Natural killer cell (primary cell): Measurements from ENCODE around the gene NUAK1. TPM values are rescaled to one million over a fixed set of nuclear protein-coding genes. Genes with fewer than 3 reads are reported as not detected.

Experiments used
- ATAC-seq, 3 donors: fragments of 150-1000 bp in 2 of 3; fragments of 200-7000 bp in 1 of 3; cut with Tn5 transposase; 1 replicate in 1 of 3; 2 replicates in 2 of 3; pipeline ENCODE4 v1.10.0; 2021; ENCODE audit warnings: mild to moderate bottlenecking in 2 of 3, moderate library complexity in 2 of 3
- DNase-seq, 2 donors: peaks; one replicate each; pipeline versions ENCODE4 v3.0.0 to v3.0.0-alpha.2; 2013 to 2021; ENCODE audit warnings: mixed read lengths in 1 of 2
- H3K27ac ChIP-seq: one replicate; pipeline ENCODE4 v1.5.1; 2013; ENCODE audit warnings: mild to moderate bottlenecking, low read length
- H3K27me3 ChIP-seq: one replicate; pipeline ENCODE4 v1.6.1; 2013; ENCODE audit warnings: low read length; ENCODE audit not compliant: control insufficient read depth, insufficient read depth
- H3K36me3 ChIP-seq: one replicate; pipeline ENCODE4 v1.6.1; 2013; ENCODE audit warnings: low read length; ENCODE audit not compliant: control insufficient read depth, insufficient read depth
- H3K4me1 ChIP-seq: one replicate; pipeline ENCODE4 v1.6.1; 2013; ENCODE audit warnings: low read length; ENCODE audit not compliant: control insufficient read depth, insufficient read depth
- H3K4me3 ChIP-seq: one replicate; pipeline ENCODE4 v1.5.1; 2013; ENCODE audit warnings: low read length
- H3K9me3 ChIP-seq: one replicate; pipeline ENCODE4 v1.6.1; 2013; ENCODE audit warnings: low read length; ENCODE audit not compliant: control insufficient read depth, insufficient read depth
- H3K27ac Mint-ChIP-seq, 2 donors: one replicate each; pipeline ENCODE4 v1.8.0; 2022; ENCODE audit warnings: mild to moderate bottlenecking in 2 of 2, mixed read lengths in 2 of 2, moderate library complexity in 1 of 2
- H3K27me3 Mint-ChIP-seq, 2 donors: one replicate each; pipeline ENCODE4 v1.8.0; 2022; ENCODE audit warnings: low read depth in 2 of 2, mixed read lengths in 2 of 2
- H3K36me3 Mint-ChIP-seq: one replicate; pipeline ENCODE4 v1.8.0; 2022; ENCODE audit warnings: mixed read lengths
- H3K4me1 Mint-ChIP-seq, 2 donors: one replicate each; pipeline ENCODE4 v1.8.0; 2022; ENCODE audit warnings: mixed read lengths in 2 of 2
- H3K4me3 Mint-ChIP-seq: one replicate; pipeline ENCODE4 v1.8.0; 2022; ENCODE audit warnings: mild to moderate bottlenecking, moderate library complexity, mixed read lengths
- H3K9me3 Mint-ChIP-seq, 2 donors: one replicate each; pipeline ENCODE4 v1.8.0; 2022; ENCODE audit warnings: mixed read lengths in 2 of 2
- WGBS: methylation state at CpG from one replicate; pipeline ENCODE4 v1.1.7; 2013; ENCODE audit warnings: missing lambda C conversion rate; ENCODE audit not compliant: insufficient coverage; 5-methylcytosine and 5-hydroxymethylcytosine counted together
- intact Hi-C: fragments of 100-400 bp; cut with micrococcal nuclease; formaldehyde crosslinking; loops from one replicate; pipeline ENCODE4 v1.14.2; 2022
- total RNA-seq, 4 donors: library from RNA; stranded (reverse); fragments of 120-200 nt in 1 of 4; gene quantifications; one replicate each; pipeline versions ENCODE4 v1.2.3 to v1.2.4, GENCODE V29; 2013 to 2022
- TF ChIP-seq, protein P1 (sequence below): fragments of 200-600 bp; IDR thresholded peaks from one replicate; pipeline ENCODE4 v1.8.0; 2022; ENCODE audit warnings: antibody characterized with exemption

The NUAK1 gene
- total RNA-seq, 3 donors from 2014 or later (not counting 1 experiment from before 2014, with no cell fraction given) = 1.4 to 10.9 (median 3.4) TPM

DNA sequence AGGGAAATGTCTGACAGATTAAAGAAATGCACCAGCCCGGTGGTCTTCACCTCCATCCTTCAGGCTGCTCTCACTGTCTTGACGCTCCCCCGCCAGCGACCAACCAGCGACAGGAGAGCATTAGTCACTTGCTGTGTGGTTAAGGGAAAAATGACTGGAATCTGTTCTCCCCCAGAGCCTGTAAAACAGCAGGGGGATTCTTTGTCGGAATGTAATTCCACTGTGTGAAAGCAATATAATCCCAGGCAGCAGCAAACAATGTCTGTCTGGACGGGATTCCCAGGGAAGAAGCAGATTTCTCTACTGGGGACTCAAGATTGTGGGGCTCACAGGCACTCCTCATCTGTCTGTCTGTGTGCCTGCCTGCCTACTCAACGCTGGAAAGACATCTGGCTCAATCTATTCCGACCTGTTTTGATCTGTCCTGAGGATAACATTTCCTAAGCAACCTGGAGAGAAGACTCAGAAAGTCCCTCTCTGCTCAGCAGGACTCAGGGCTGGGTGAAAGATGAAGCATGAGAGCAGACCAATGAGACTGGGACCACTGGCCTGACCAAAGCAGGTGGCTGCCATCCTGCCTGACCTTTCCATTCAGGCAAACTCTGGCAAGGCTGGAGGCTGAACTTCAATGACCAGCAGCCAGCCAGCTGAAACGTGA lies 54.6 kb downstream of the NUAK1 start:
- no peak overlapping the region for H3K4me3 Mint-ChIP-seq
- Histone ChIP-seq H3K4me1 (no peaks in the 10 kb centered on the region), H3K27me3 (no peaks in the 10 kb centered on the region), H3K36me3 (no peaks in the 10 kb centered on the region), H3K27ac (no peak overlapping the region), H3K4me3 (no peak overlapping the region), H3K9me3 (no peaks in the 10 kb centered on the region)
- no peaks in the 10 kb centered on the region for H3K4me1 Mint-ChIP-seq
- peaks cover 5 to 30% of the 10 kb centered on the region in 2 donors for H3K27me3 Mint-ChIP-seq
- intact Hi-C loops = no loop called here
- TF ChIP-seq, protein P1, sequence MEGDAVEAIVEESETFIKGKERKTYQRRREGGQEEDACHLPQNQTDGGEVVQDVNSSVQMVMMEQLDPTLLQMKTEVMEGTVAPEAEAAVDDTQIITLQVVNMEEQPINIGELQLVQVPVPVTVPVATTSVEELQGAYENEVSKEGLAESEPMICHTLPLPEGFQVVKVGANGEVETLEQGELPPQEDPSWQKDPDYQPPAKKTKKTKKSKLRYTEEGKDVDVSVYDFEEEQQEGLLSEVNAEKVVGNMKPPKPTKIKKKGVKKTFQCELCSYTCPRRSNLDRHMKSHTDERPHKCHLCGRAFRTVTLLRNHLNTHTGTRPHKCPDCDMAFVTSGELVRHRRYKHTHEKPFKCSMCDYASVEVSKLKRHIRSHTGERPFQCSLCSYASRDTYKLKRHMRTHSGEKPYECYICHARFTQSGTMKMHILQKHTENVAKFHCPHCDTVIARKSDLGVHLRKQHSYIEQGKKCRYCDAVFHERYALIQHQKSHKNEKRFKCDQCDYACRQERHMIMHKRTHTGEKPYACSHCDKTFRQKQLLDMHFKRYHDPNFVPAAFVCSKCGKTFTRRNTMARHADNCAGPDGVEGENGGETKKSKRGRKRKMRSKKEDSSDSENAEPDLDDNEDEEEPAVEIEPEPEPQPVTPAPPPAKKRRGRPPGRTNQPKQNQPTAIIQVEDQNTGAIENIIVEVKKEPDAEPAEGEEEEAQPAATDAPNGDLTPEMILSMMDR = no peak
- no peaks in the 10 kb centered on the region for H3K9me3 Mint-ChIP-seq
- ATAC-seq (no peak), DNase-seq (no peak)
- WGBS = 52% methylated on average over 10 of the region's 10 CpGs
- no peaks in the 10 kb centered on the region for H3K36me3 Mint-ChIP-seq
- no peak overlapping the region for H3K27ac Mint-ChIP-seq

DNA sequence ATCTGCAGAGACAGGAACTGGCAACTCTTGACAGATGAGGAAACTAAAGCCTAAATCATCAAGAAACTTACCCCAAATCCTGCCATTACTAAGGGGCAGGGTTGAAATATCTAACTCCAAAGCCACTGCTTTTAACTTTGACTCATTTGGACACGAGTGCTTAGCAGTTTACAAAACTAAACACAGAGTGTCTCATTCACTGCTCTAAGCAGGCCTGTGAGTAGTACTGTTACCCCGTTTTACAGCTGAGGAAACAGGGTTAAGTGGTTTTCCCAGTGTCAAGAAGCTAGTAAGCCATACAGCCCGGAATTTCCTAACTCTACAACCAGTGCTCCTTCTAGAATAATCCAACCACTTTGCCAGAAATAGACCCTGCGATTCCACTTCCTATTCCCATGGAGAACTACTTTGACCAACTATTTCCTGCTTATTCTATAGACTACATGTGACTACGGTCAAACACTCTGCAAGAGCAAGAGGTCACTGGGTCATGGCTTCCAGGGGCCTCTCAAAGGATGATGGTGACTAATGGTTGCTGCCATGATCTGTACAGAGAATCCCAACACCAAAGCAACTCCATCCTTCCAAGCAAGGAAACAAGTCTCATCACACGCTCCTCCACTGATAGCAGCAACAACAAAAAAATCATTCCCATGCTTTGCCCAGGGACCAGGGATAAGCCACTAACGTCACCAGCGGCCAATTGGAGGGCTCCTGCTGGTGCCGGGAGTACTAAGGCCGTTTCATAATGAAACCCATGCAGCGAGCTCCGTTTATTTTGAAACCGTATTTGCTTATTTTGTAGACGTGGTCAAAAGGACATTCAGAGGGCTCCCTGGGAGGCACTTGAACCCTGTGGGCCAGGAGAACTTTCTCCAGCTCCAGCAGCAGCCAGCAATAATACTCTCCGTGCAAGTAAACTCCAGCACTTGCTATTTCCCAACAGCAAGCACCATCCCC lies 56.3 kb downstream of the NUAK1 start:
- no peak overlapping the region for H3K27ac Mint-ChIP-seq
- DNase-seq (no peak), ATAC-seq (no peak)
- TF ChIP-seq, protein P1 = no peak
- H3K4me3 ChIP-seq = no peak overlapping the region
- H3K27ac ChIP-seq = no peak overlapping the region
- intact Hi-C loops = no loop called here
- H3K4me3 Mint-ChIP-seq = no peak overlapping the region
- peaks cover 5 to 37% of the 10 kb centered on the region in 2 donors for H3K27me3 Mint-ChIP-seq
- no peaks in the 10 kb centered on the region for H3K36me3 Mint-ChIP-seq
- no peaks in the 10 kb centered on the region for H3K9me3 Mint-ChIP-seq
- H3K4me1 Mint-ChIP-seq = no peaks in the 10 kb centered on the region
- WGBS = 80% methylated on average over 14 of the region's 15 CpGs
- no peaks in the 10 kb centered on the region for H3K27me3 ChIP-seq
- no peaks in the 10 kb centered on the region for H3K9me3 ChIP-seq
- no peaks in the 10 kb centered on the region for H3K36me3 ChIP-seq
- no peaks in the 10 kb centered on the region for H3K4me1 ChIP-seq

DNA sequence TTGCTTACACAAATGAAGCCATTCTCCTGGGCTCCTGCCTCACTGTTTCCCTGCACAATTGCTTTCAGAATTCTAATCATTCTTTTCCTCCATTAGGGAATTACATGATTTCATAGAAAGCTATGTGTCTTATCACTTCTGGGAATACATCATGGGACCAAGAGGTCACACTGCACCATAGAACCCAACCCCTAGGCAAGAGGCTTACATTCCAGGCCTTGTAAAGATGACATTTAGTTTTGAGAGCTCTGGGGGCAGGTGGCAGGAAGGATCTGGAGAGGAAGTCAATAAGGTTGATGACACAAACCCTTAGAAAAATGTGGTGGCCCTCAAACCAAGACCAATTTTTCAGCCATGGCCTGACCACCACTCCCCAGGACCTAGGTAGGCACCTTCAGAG lies 57.1 kb downstream of the NUAK1 start:
- H3K4me3 Mint-ChIP-seq = no peak overlapping the region
- DNase-seq (no peak), ATAC-seq (no peak)
- no peak overlapping the region for H3K27ac Mint-ChIP-seq
- intact Hi-C loops = no loop called here
- no peaks in the 10 kb centered on the region for H3K4me1 ChIP-seq
- no peak overlapping the region for H3K4me3 ChIP-seq
- H3K27me3 Mint-ChIP-seq = peaks cover 5 to 46% of the 10 kb centered on the region in 2 donors
- H3K9me3 ChIP-seq = no peaks in the 10 kb centered on the region
- TF ChIP-seq, protein P1 = no peak
- H3K36me3 Mint-ChIP-seq = no peaks in the 10 kb centered on the region
- no peaks in the 10 kb centered on the region for H3K36me3 ChIP-seq
- H3K4me1 Mint-ChIP-seq = no peaks in the 10 kb centered on the region
- H3K27ac ChIP-seq = no peak overlapping the region
- H3K9me3 Mint-ChIP-seq = no peaks in the 10 kb centered on the region
- H3K27me3 ChIP-seq = no peaks in the 10 kb centered on the region
